ENCODE results near the gene STX1A.

STX1A gene

GRCh38 chr7:73700069-73700423 lies 19.4 kb downstream of the STX1A start:
- no peak for TF ChIP-seq CTCF (IDR thresholded peaks at IDR 0.05; ENCODE audit: low read depth, low read length, missing control alignments)
- no peak overlapping the region for H3K4me3 ChIP-seq (replicated peaks; ENCODE audit: low read depth, low read length)
- DNase-seq (ENCODE audit: extremely low read depth, low read depth): no peak

DNA sequence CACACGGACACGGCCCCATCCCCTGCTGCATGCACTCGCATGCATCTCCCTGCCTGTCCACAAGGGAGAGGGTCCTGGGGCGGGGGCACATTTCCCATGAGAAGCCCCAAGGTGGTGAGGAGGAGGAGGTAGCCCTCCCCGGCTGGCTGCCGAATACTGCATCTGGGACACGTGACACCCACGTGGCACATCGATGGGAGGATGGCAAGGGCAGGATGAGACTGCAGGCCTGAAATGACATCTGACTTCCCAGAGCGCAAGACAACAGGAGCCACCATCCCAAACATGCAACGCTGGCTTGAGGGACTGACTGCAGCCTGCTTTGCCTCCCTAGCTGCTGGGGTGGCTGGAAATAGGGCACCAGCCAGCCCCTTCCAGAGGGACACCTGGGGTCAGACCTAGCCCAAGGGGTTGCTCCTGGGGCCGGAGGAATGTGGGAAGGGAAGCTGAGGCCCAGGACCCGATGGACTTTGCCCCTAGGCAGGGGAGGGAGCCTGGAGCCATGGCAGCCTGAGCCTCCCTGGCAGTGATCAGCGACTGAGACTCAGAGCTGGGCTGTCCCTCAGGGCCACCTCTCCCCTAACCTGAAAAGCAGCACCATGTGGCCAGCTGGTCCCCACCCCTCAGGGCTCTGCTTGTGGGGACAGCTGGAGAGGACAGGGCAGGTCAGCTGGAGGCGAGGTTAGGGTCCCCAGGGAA lies 19.9 kb downstream of the STX1A start:
- TF ChIP-seq CTCF (IDR thresholded peaks at IDR 0.05; ENCODE audit: low read depth, low read length, missing control alignments): no peak
- no peak for DNase-seq (ENCODE audit: extremely low read depth, low read depth)
- H3K4me3 ChIP-seq (replicated peaks; ENCODE audit: low read depth, low read length): no peak overlapping the region

DNA sequence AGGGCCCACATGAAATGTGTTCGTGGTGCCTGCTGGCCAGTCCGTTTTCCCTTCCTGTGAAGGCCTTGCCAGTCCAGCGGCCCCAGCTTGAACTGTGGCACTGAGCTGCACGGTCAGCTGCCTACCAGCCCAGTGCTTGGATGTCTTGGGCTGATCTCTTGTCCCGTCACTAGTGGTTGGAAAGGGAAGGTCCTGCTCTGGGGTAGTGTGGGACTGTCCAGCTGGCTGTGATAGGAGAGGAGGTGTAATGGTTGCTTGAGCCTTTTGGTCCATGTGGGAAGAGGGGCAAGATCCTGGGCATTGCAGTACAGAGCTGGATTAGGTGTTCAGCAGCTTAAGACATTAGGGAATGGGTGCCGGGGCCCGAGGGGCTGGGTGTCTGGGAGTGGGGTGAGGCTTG lies 21.1 kb downstream of the STX1A start:
- no peak for TF ChIP-seq CTCF (IDR thresholded peaks at IDR 0.05; ENCODE audit: low read depth, low read length, missing control alignments)
- H3K4me3 ChIP-seq (replicated peaks; ENCODE audit: low read depth, low read length): no peak overlapping the region
- no peak for DNase-seq (ENCODE audit: extremely low read depth, low read depth)

- TF ChIP-seq CTCF (IDR thresholded peaks at IDR 0.05; ENCODE audit: low read depth, low read length, missing control alignments): no peak
- DNase-seq (ENCODE audit: extremely low read depth, low read depth): no peak
- H3K4me3 ChIP-seq (replicated peaks; ENCODE audit: low read depth, low read length): no peak overlapping the region
Observed at GRCh38 chr7:73696372-73696771, 23.1 kb downstream of the STX1A start.

GRCh38 chr7:73690646-73691045 lies 28.8 kb downstream of the STX1A start:
- TF ChIP-seq CTCF (IDR thresholded peaks at IDR 0.05; ENCODE audit: low read depth, low read length, missing control alignments): no peak
- no peak for DNase-seq (ENCODE audit: extremely low read depth, low read depth)
- H3K4me3 ChIP-seq (replicated peaks; ENCODE audit: low read depth, low read length): no peak overlapping the region

DNA sequence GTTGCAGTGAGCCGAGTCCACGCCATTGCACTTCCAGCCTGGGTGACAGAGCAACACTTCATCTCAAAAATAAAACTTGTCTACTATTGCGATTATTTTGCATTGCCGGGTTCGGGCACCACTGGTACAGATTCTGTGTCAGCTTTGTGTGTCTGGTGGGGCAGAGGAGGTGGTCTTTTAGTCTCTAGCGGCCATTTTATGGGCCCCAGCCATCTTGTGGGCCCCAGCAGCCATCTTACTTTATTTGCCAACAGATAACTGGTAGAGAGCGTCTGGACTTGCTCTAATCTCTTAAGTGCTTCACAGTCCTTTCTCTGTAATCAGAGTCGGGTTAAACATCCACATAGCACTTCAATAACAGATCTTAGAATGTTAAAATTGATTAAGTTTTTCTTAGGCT lies 31.2 kb downstream of the STX1A start:
- TF ChIP-seq CTCF (IDR thresholded peaks at IDR 0.05; ENCODE audit: low read depth, low read length, missing control alignments): no peak
- no peak for DNase-seq (ENCODE audit: extremely low read depth, low read depth)
- no peak overlapping the region for H3K4me3 ChIP-seq (replicated peaks; ENCODE audit: low read depth, low read length)

DNA sequence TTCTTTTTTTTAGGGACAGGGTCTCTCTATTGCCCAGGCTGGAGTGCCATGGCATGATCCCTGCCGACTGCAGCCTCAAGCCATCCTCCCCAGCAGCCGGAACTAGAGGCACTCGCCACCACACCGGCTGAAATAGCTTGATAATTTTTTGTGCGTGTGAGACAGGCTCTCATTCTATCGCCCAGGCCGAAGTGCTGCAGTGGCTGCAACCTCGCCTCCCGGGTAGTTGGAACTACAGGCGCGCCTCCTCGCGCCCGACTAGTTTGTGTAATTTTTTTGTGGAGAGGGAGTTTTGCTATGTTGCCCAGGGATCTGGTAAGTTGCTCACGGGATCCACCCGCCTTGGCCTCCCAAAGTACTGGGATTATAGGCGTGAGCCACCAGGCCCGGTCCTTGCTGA lies 34.2 kb downstream of the STX1A start:
- no peak for TF ChIP-seq CTCF (IDR thresholded peaks at IDR 0.05; ENCODE audit: low read depth, low read length, missing control alignments)
- no peak overlapping the region; the same call in 1 of the 2 replicates for H3K4me3 ChIP-seq (replicated peaks; ENCODE audit: low read depth, low read length)
- DNase-seq (ENCODE audit: extremely low read depth, low read depth): no peak

All from HFF-Myc (cell line).